Measurements from ENCODE around the gene PRPS1L1. TPM values are rescaled to one million over a fixed set of nuclear protein-coding genes. Genes with fewer than 3 reads are reported as not detected.

The PRPS1L1 gene
- total RNA-seq, 1 experiment from 2014 or later = not detected

GRCh38 chr7:18049262-18049661 lies 21.6 kb upstream of the PRPS1L1 start:
- Histone ChIP-seq H3K36me3 (ENCODE audit: insufficient read depth, low read length) (no peaks in the 10 kb centered on the region), H3K4me2 (ENCODE audit: low read depth, low read length, poor library complexity, severe bottlenecking) (no peak overlapping the region), H3K27me3 (ENCODE audit: low read length) (no peaks in the 10 kb centered on the region), H3K4me1 (ENCODE audit: low read length) (no peaks in the 10 kb centered on the region), H3K9me2 (replicated peaks; ENCODE audit: insufficient read depth, low read length) (no peaks in the 10 kb centered on the region), H3K4me3 (ENCODE audit: low read length) (no peak overlapping the region), H3K79me2 (ENCODE audit: low read length) (no peaks in the 10 kb centered on the region), H3K9ac (ENCODE audit: low read length) (no peak overlapping the region), H2AFZ (ENCODE audit: low read length) (no peak overlapping the region), H4K20me1 (ENCODE audit: insufficient read depth, low read depth, low read length) (no peaks in the 10 kb centered on the region), H3K27ac (ENCODE audit: low read length) (no peak overlapping the region), H3K9me3 (ENCODE audit: low read length) (no peaks in the 10 kb centered on the region)
- no peak for DNase-seq

- Histone ChIP-seq H3K9me3 (ENCODE audit: low read length) (no peaks in the 10 kb centered on the region), H3K27ac (ENCODE audit: low read length) (no peak overlapping the region), H3K36me3 (ENCODE audit: insufficient read depth, low read length) (no peaks in the 10 kb centered on the region), H3K9ac (ENCODE audit: low read length) (no peak overlapping the region), H3K9me2 (replicated peaks; ENCODE audit: insufficient read depth, low read length) (no peaks in the 10 kb centered on the region), H3K4me1 (ENCODE audit: low read length) (no peaks in the 10 kb centered on the region), H3K4me2 (ENCODE audit: low read depth, low read length, poor library complexity, severe bottlenecking) (no peak overlapping the region), H2AFZ (ENCODE audit: low read length) (no peak overlapping the region), H3K27me3 (ENCODE audit: low read length) (no peaks in the 10 kb centered on the region), H4K20me1 (ENCODE audit: insufficient read depth, low read depth, low read length) (no peaks in the 10 kb centered on the region), H3K4me3 (ENCODE audit: low read length) (no peak overlapping the region), H3K79me2 (ENCODE audit: low read length) (no peaks in the 10 kb centered on the region)
- DNase-seq = no peak
Measured at GRCh38 chr7:18046601-18047000, 19.0 kb upstream of the PRPS1L1 start.

DNA sequence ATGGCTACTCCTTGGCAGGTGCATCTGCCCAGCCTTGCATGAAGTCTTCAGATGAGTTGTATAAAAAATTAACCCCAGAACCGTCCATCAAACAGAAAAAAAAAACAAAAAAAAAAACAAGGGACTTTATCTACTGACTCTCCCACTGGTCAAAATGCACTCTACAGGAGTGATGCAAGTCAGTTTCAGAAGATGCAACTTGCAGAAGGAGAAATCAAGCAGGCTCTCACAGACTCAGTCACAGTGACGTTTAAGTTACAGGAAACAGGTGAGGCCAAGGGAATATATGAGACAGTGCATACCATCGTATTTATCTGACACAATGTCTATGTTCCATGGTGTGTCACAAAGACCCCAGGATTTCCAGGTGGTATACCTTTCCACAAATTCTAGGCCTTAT lies 17.5 kb upstream of the PRPS1L1 start:
- Histone ChIP-seq H2AFZ (ENCODE audit: low read length) (no peak overlapping the region), H3K9me3 (ENCODE audit: low read length) (no peaks in the 10 kb centered on the region), H4K20me1 (ENCODE audit: insufficient read depth, low read depth, low read length) (no peaks in the 10 kb centered on the region), H3K79me2 (ENCODE audit: low read length) (no peaks in the 10 kb centered on the region), H3K27ac (ENCODE audit: low read length) (no peak overlapping the region), H3K36me3 (ENCODE audit: insufficient read depth, low read length) (no peaks in the 10 kb centered on the region), H3K27me3 (ENCODE audit: low read length) (no peaks in the 10 kb centered on the region), H3K4me1 (ENCODE audit: low read length) (no peaks in the 10 kb centered on the region), H3K9me2 (replicated peaks; ENCODE audit: insufficient read depth, low read length) (no peaks in the 10 kb centered on the region), H3K9ac (ENCODE audit: low read length) (no peak overlapping the region), H3K4me2 (ENCODE audit: low read depth, low read length, poor library complexity, severe bottlenecking) (no peak overlapping the region), H3K4me3 (ENCODE audit: low read length) (no peak overlapping the region)
- no peak for DNase-seq

GRCh38 chr7:18041191-18041590 lies 13.5 kb upstream of the PRPS1L1 start:
- no peaks in the 10 kb centered on the region for H3K79me2 ChIP-seq (ENCODE audit: low read length)
- H3K27ac ChIP-seq (ENCODE audit: low read length) = no peak overlapping the region
- no peak overlapping the region for H3K9ac ChIP-seq (ENCODE audit: low read length)
- H3K9me2 ChIP-seq (replicated peaks; ENCODE audit: insufficient read depth, low read length) = no peaks in the 10 kb centered on the region
- H3K9me3 ChIP-seq (ENCODE audit: low read length) = no peaks in the 10 kb centered on the region
- no peak overlapping the region for H2AFZ ChIP-seq (ENCODE audit: low read length)
- H3K4me3 ChIP-seq (ENCODE audit: low read length) = no peak overlapping the region
- no peaks in the 10 kb centered on the region for H3K36me3 ChIP-seq (ENCODE audit: insufficient read depth, low read length)
- no peak for DNase-seq
- H4K20me1 ChIP-seq (ENCODE audit: insufficient read depth, low read depth, low read length) = no peaks in the 10 kb centered on the region
- no peaks in the 10 kb centered on the region for H3K27me3 ChIP-seq (ENCODE audit: low read length)
- H3K4me1 ChIP-seq (ENCODE audit: low read length) = no peaks in the 10 kb centered on the region
- no peak overlapping the region for H3K4me2 ChIP-seq (ENCODE audit: low read depth, low read length, poor library complexity, severe bottlenecking)

- no peak overlapping the region for H3K4me3 ChIP-seq (ENCODE audit: low read length)
- no peaks in the 10 kb centered on the region for H3K79me2 ChIP-seq (ENCODE audit: low read length)
- H3K36me3 ChIP-seq (ENCODE audit: insufficient read depth, low read length) = no peaks in the 10 kb centered on the region
- H2AFZ ChIP-seq (ENCODE audit: low read length) = no peak overlapping the region
- H3K9ac ChIP-seq (ENCODE audit: low read length) = no peak overlapping the region
- no peaks in the 10 kb centered on the region for H4K20me1 ChIP-seq (ENCODE audit: insufficient read depth, low read depth, low read length)
- H3K9me2 ChIP-seq (replicated peaks; ENCODE audit: insufficient read depth, low read length) = no peaks in the 10 kb centered on the region
- H3K4me1 ChIP-seq (ENCODE audit: low read length) = no peaks in the 10 kb centered on the region
- H3K4me2 ChIP-seq (ENCODE audit: low read depth, low read length, poor library complexity, severe bottlenecking) = no peak overlapping the region
- no peaks in the 10 kb centered on the region for H3K9me3 ChIP-seq (ENCODE audit: low read length)
- no peak for DNase-seq
- H3K27ac ChIP-seq (ENCODE audit: low read length) = no peak overlapping the region
- H3K27me3 ChIP-seq (ENCODE audit: low read length) = no peaks in the 10 kb centered on the region
Measured at GRCh38 chr7:18040196-18040595, 12.6 kb upstream of the PRPS1L1 start.

GRCh38 chr7:18038382-18038781 lies 10.7 kb upstream of the PRPS1L1 start:
- no peak for DNase-seq
- no peak overlapping the region for H3K9ac ChIP-seq (ENCODE audit: low read length)

GRCh38 chr7:18037609-18038008 lies 10.0 kb upstream of the PRPS1L1 start:
- H3K79me2 ChIP-seq (ENCODE audit: low read length) = no peaks in the 10 kb centered on the region
- no peak overlapping the region for H3K27ac ChIP-seq (ENCODE audit: low read length)
- H3K4me2 ChIP-seq (ENCODE audit: low read depth, low read length, poor library complexity, severe bottlenecking) = no peak overlapping the region
- H3K9me2 ChIP-seq (replicated peaks; ENCODE audit: insufficient read depth, low read length) = no peaks in the 10 kb centered on the region
- H3K36me3 ChIP-seq (ENCODE audit: insufficient read depth, low read length) = no peaks in the 10 kb centered on the region
- no peak overlapping the region for H2AFZ ChIP-seq (ENCODE audit: low read length)
- H3K9ac ChIP-seq (ENCODE audit: low read length) = no peak overlapping the region
- no peaks in the 10 kb centered on the region for H3K27me3 ChIP-seq (ENCODE audit: low read length)
- DNase-seq = no peak
- H3K4me1 ChIP-seq (ENCODE audit: low read length) = no peaks in the 10 kb centered on the region
- H3K9me3 ChIP-seq (ENCODE audit: low read length) = no peaks in the 10 kb centered on the region
- no peak overlapping the region for H3K4me3 ChIP-seq (ENCODE audit: low read length)
- no peaks in the 10 kb centered on the region for H4K20me1 ChIP-seq (ENCODE audit: insufficient read depth, low read depth, low read length)

More at GRCh38 chr7:18038382-18038781, 10.7 kb upstream of the PRPS1L1 start:
- Histone ChIP-seq H3K9me3 (ENCODE audit: low read length) (no peaks in the 10 kb centered on the region), H3K4me1 (ENCODE audit: low read length) (no peaks in the 10 kb centered on the region), H3K27me3 (ENCODE audit: low read length) (no peaks in the 10 kb centered on the region), H3K4me3 (ENCODE audit: low read length) (no peak overlapping the region), H3K27ac (ENCODE audit: low read length) (no peak overlapping the region), H4K20me1 (ENCODE audit: insufficient read depth, low read depth, low read length) (no peaks in the 10 kb centered on the region), H2AFZ (ENCODE audit: low read length) (no peak overlapping the region), H3K9me2 (replicated peaks; ENCODE audit: insufficient read depth, low read length) (no peaks in the 10 kb centered on the region), H3K4me2 (ENCODE audit: low read depth, low read length, poor library complexity, severe bottlenecking) (no peak overlapping the region), H3K79me2 (ENCODE audit: low read length) (no peaks in the 10 kb centered on the region), H3K36me3 (ENCODE audit: insufficient read depth, low read length) (no peaks in the 10 kb centered on the region)

GRCh38 chr7:18036783-18037182 lies 9.1 kb upstream of the PRPS1L1 start:
- Histone ChIP-seq H3K36me3 (ENCODE audit: insufficient read depth, low read length) (no peaks in the 10 kb centered on the region), H2AFZ (ENCODE audit: low read length) (no peak overlapping the region)

DNA sequence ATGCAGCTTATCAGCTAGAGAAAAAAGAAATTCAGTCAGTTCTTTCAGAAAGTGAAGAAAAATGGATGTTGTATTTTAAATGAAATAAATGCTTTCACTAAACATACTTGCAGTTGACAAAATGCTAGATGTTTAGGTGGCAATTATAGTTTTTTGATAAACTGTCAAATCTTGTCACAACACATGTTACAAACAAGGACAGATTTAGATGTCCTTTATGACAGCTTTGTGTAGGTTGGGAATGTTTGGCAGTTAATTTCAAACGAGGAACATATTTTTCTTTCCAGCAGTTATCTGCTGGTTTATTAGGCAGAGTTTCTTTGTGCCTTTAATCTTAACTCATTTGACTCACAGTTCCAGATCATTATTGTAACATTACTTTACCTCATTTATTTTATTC lies 3.1 kb upstream of the PRPS1L1 start:
- Histone ChIP-seq H3K4me3 (ENCODE audit: low read length) (no peak overlapping the region), H3K27me3 (ENCODE audit: low read length) (no peaks in the 10 kb centered on the region), H3K9me2 (replicated peaks; ENCODE audit: insufficient read depth, low read length) (no peaks in the 10 kb centered on the region), H3K4me1 (ENCODE audit: low read length) (no peaks in the 10 kb centered on the region), H3K4me2 (ENCODE audit: low read depth, low read length, poor library complexity, severe bottlenecking) (no peak overlapping the region), H3K9me3 (ENCODE audit: low read length) (no peaks in the 10 kb centered on the region), H3K9ac (ENCODE audit: low read length) (no peak overlapping the region), H2AFZ (ENCODE audit: low read length) (no peak overlapping the region), H3K36me3 (ENCODE audit: insufficient read depth, low read length) (no peaks in the 10 kb centered on the region), H4K20me1 (ENCODE audit: insufficient read depth, low read depth, low read length) (no peaks in the 10 kb centered on the region), H3K27ac (ENCODE audit: low read length) (no peak overlapping the region), H3K79me2 (ENCODE audit: low read length) (no peaks in the 10 kb centered on the region)
- DNase-seq = no peak

More at GRCh38 chr7:18036783-18037182, 9.1 kb upstream of the PRPS1L1 start:
- Histone ChIP-seq H3K4me3 (ENCODE audit: low read length) (no peak overlapping the region), H3K9ac (ENCODE audit: low read length) (no peak overlapping the region), H3K9me3 (ENCODE audit: low read length) (no peaks in the 10 kb centered on the region), H3K9me2 (replicated peaks; ENCODE audit: insufficient read depth, low read length) (no peaks in the 10 kb centered on the region), H3K27ac (ENCODE audit: low read length) (no peak overlapping the region), H3K4me1 (ENCODE audit: low read length) (no peaks in the 10 kb centered on the region), H3K79me2 (ENCODE audit: low read length) (no peaks in the 10 kb centered on the region), H4K20me1 (ENCODE audit: insufficient read depth, low read depth, low read length) (no peaks in the 10 kb centered on the region), H3K27me3 (ENCODE audit: low read length) (no peaks in the 10 kb centered on the region), H3K4me2 (ENCODE audit: low read depth, low read length, poor library complexity, severe bottlenecking) (no peak overlapping the region)
- no peak for DNase-seq
